CD4-positive, alpha-beta memory T cell (primary cell): ENCODE results near the gene TMEM204. TPM values are rescaled to one million over a fixed set of nuclear protein-coding genes. Genes with fewer than 3 reads are reported as not detected.

ENCODE experiments used
- CTCF ChIA-PET: fragments of 350-600 bp; sonication (Branson Sonifier 250); formaldehyde crosslinking; loops from one replicate; lab custom pipeline; 2021; ENCODE audit warnings: inconsistent platforms; ENCODE audit not compliant: partially characterized antibody; lab: Charles Lee
- POLR2A ChIA-PET: fragments of 350-600 bp; sonication (Branson Sonifier 250); formaldehyde crosslinking; loops from one replicate; lab custom pipeline; 2021; ENCODE audit not compliant: partially characterized antibody; lab: Charles Lee
- DNase-seq, 5 donors: peaks; one replicate each; pipeline versions ENCODE4 v3.0.0 to v3.0.0-alpha.2; 2020 to 2022; ENCODE audit warnings: mixed read lengths in 1 of 5
- H3K27ac ChIP-seq: one replicate; pipeline ENCODE4 v1.7.0; 2013; ENCODE audit warnings: low read depth, low read length
- H3K27me3 ChIP-seq: 2 replicates; pipeline ENCODE4 v1.7.0; 2013; ENCODE audit warnings: mild to moderate bottlenecking, low read length, moderate library complexity; ENCODE audit not compliant: insufficient read depth
- H3K36me3 ChIP-seq: 2 replicates; pipeline ENCODE4 v1.7.0; 2013; ENCODE audit warnings: mild to moderate bottlenecking, low read length, moderate library complexity; ENCODE audit not compliant: insufficient read depth
- H3K4me1 ChIP-seq: 2 replicates; pipeline ENCODE4 v1.7.0; 2013; ENCODE audit warnings: mild to moderate bottlenecking, low read length, moderate library complexity; ENCODE audit not compliant: insufficient read depth
- H3K4me3 ChIP-seq, 2 donors: one replicate each; pipeline ENCODE4 v1.7.0; 2013; ENCODE audit warnings: low read length in 2 of 2, mild to moderate bottlenecking in 1 of 2
- H3K9me3 ChIP-seq, 2 donors: one replicate each; pipeline ENCODE4 v1.7.0; 2013; ENCODE audit warnings: low read length in 2 of 2, control low read depth in 1 of 2; ENCODE audit not compliant: control insufficient read depth in 1 of 2
- H3K27ac Mint-ChIP-seq, 7 donors: one replicate each; pipeline ENCODE4 v1.8.0; 2020 to 2021; ENCODE audit warnings: mixed read lengths in 7 of 7, mild to moderate bottlenecking in 6 of 7, inconsistent platforms in 3 of 7, moderate library complexity in 3 of 7
- H3K27me3 Mint-ChIP-seq, 2 donors: one replicate each; pipeline ENCODE4 v1.8.0; 2020 to 2021; ENCODE audit warnings: mixed read lengths in 2 of 2
- H3K36me3 Mint-ChIP-seq, 2 donors: one replicate each; pipeline ENCODE4 v1.8.0; 2020 to 2021; ENCODE audit warnings: mixed read lengths in 2 of 2, inconsistent platforms in 1 of 2, mild to moderate bottlenecking in 1 of 2
- H3K4me1 Mint-ChIP-seq, 4 donors: one replicate each; pipeline ENCODE4 v1.8.0; 2020 to 2021; ENCODE audit warnings: mixed read lengths in 4 of 4, mild to moderate bottlenecking in 1 of 4
- H3K4me3 Mint-ChIP-seq, 8 donors: one replicate each; pipeline ENCODE4 v1.8.0; 2020 to 2021; ENCODE audit warnings: mixed read lengths in 8 of 8, mild to moderate bottlenecking in 7 of 8, moderate library complexity in 6 of 8, inconsistent platforms in 3 of 8
- H3K9me3 Mint-ChIP-seq, 8 donors: one replicate each; pipeline ENCODE4 v1.8.0; 2020 to 2021; ENCODE audit warnings: mixed read lengths in 8 of 8, mild to moderate bottlenecking in 5 of 8, inconsistent platforms in 3 of 8, moderate library complexity in 1 of 8
- intact Hi-C: fragments of 100-400 bp; cut with micrococcal nuclease; formaldehyde crosslinking; loops from one replicate; pipeline ENCODE4 v1.15.1; 2023
- polyA plus RNA-seq, 2 donors: library from polyadenylated mRNA; unstranded; fragments of 300-500 nt; fragmentation: Illumina TruSeq; gene quantifications; one replicate each; pipeline ENCODE4 v1.2.3, GENCODE V29; 2021
- total RNA-seq, 2 experiments: library from RNA; stranded (reverse); gene quantifications; one replicate each; pipeline ENCODE4 v1.2.3, GENCODE V29; 2021

TMEM204 gene
- total and polyA plus RNA-seq, 4 experiments from 2014 or later: 95.9 to 125 (median 111) TPM

- Mint-ChIP-seq H3K36me3 (peaks cover 18 to 23% of the 10 kb centered on the region in 2 donors), H3K4me1 (peaks cover 0 to 9% (median 3%) of the 10 kb centered on the region in 4 donors), H3K27me3 (no peaks in the 10 kb centered on the region), H3K9me3 (no peaks in the 10 kb centered on the region), H3K27ac (no peak overlapping the region), H3K4me3 (no peak overlapping the region)
- ChIA-PET POLR2A (no interaction called here), CTCF (no interaction called here)
- Histone ChIP-seq H3K9me3 (no peaks in the 10 kb centered on the region), H3K4me3 (no peak overlapping the region), H3K4me1 (peaks cover 5% of the 10 kb centered on the region), H3K27me3 (no peaks in the 10 kb centered on the region), H3K27ac (no peak overlapping the region), H3K36me3 (no peaks in the 10 kb centered on the region)
- no peak for DNase-seq
- intact Hi-C loops: loop anchor here (10.0 kb wide), 1 partner anchor 206 kb away; the partner anchor contains the start of gene MAPK8IP3
These were observed 34.4 kb upstream of the TMEM204 start for GRCh38 chr16:1498899-1499676.

GRCh38 chr16:1499756-1500464 lies 33.6 kb upstream of the TMEM204 start:
- H3K27me3 Mint-ChIP-seq: no peaks in the 10 kb centered on the region

GRCh38 chr16:1500465-1501150 lies 32.9 kb upstream of the TMEM204 start:
- H3K9me3 ChIP-seq: no peaks in the 10 kb centered on the region
- POLR2A ChIA-PET: no interaction called here

More at GRCh38 chr16:1499756-1500464, 33.6 kb upstream of the TMEM204 start:
- no peak overlapping the region for H3K27ac ChIP-seq
- Mint-ChIP-seq H3K36me3 (peaks cover 18 to 23% of the 10 kb centered on the region in 2 donors), H3K4me3 (no peak overlapping the region), H3K9me3 (no peaks in the 10 kb centered on the region), H3K27ac (no peak overlapping the region), H3K4me1 (peaks cover 0 to 4% (median under 1%) of the 10 kb centered on the region in 4 donors)
- ChIA-PET POLR2A (no interaction called here), CTCF (no interaction called here)
- H3K36me3 ChIP-seq: no peaks in the 10 kb centered on the region
- no peaks in the 10 kb centered on the region for H3K4me1 ChIP-seq
- intact Hi-C loops: loop anchor here (10.0 kb wide), 1 partner anchor 205 kb away; the partner anchor contains the start of gene MAPK8IP3
- no peaks in the 10 kb centered on the region for H3K27me3 ChIP-seq
- no peaks in the 10 kb centered on the region for H3K9me3 ChIP-seq
- no peak overlapping the region for H3K4me3 ChIP-seq
- DNase-seq: no peak

GRCh38 chr16:1501630-1502029 lies 31.8 kb upstream of the TMEM204 start:
- Mint-ChIP-seq H3K27ac (no peak overlapping the region), H3K36me3 (peaks cover 18 to 22% of the 10 kb centered on the region in 2 donors), H3K4me3 (no peak overlapping the region), H3K9me3 (no peaks in the 10 kb centered on the region), H3K4me1 (peaks cover 0 to 2% (median under 1%) of the 10 kb centered on the region in 4 donors), H3K27me3 (no peaks in the 10 kb centered on the region)
- ChIA-PET POLR2A (no interaction called here), CTCF (no interaction called here)
- no peaks in the 10 kb centered on the region for H3K27me3 ChIP-seq
- intact Hi-C loops: no loop called here
- no peaks in the 10 kb centered on the region for H3K36me3 ChIP-seq
- no peak for DNase-seq
- no peak overlapping the region for H3K27ac ChIP-seq
- no peak overlapping the region for H3K4me3 ChIP-seq
- H3K9me3 ChIP-seq: no peaks in the 10 kb centered on the region
- H3K4me1 ChIP-seq: no peaks in the 10 kb centered on the region

More at GRCh38 chr16:1500465-1501150, 32.9 kb upstream of the TMEM204 start:
- Histone ChIP-seq H3K4me3 (no peak overlapping the region), H3K36me3 (no peaks in the 10 kb centered on the region), H3K27ac (no peak overlapping the region), H3K27me3 (no peaks in the 10 kb centered on the region), H3K4me1 (no peaks in the 10 kb centered on the region)
- intact Hi-C loops: no loop called here
- CTCF ChIA-PET: no interaction called here
- no peaks in the 10 kb centered on the region for H3K27me3 Mint-ChIP-seq
- H3K4me1 Mint-ChIP-seq: peaks cover 0 to 4% (median 0%) of the 10 kb centered on the region in 4 donors
- H3K4me3 Mint-ChIP-seq: no peak overlapping the region
- peaks cover 18 to 23% of the 10 kb centered on the region in 2 donors for H3K36me3 Mint-ChIP-seq
- no peaks in the 10 kb centered on the region for H3K9me3 Mint-ChIP-seq
- DNase-seq: no peak
- H3K27ac Mint-ChIP-seq: no peak overlapping the region

- H3K27me3 Mint-ChIP-seq: no peaks in the 10 kb centered on the region
- peak overlapping the region in 1 of 7 donors; percentile 54 for H3K27ac Mint-ChIP-seq
- no peaks in the 10 kb centered on the region for H3K9me3 Mint-ChIP-seq
- peaks cover 0 to 2% (median 0%) of the 10 kb centered on the region in 4 donors for H3K4me1 Mint-ChIP-seq
- peaks cover 18 to 19% of the 10 kb centered on the region in 2 donors for H3K36me3 Mint-ChIP-seq
- Histone ChIP-seq H3K27me3 (no peaks in the 10 kb centered on the region), H3K9me3 (no peaks in the 10 kb centered on the region), H3K36me3 (no peaks in the 10 kb centered on the region), H3K4me3 (no peak overlapping the region), H3K4me1 (no peaks in the 10 kb centered on the region), H3K27ac (no peak overlapping the region)
- intact Hi-C loops: no loop called here
- DNase-seq: no peak
- CTCF ChIA-PET: interaction anchor here (1.2 kb wide), 1 partner anchor 9 kb away, joined by 4 read pairs; the partner anchor contains the start of gene TELO2
- H3K4me3 Mint-ChIP-seq: no peak overlapping the region
- POLR2A ChIA-PET: no interaction called here
These were observed 31.1 kb upstream of the TMEM204 start for GRCh38 chr16:1502092-1503004.

GRCh38 chr16:1503110-1503955 lies 30.1 kb upstream of the TMEM204 start:
- no peaks in the 10 kb centered on the region for H3K9me3 Mint-ChIP-seq
- CTCF ChIA-PET: interaction anchor here (1.2 kb wide), 1 partner anchor 10 kb away, joined by 4 read pairs; the partner anchor contains the start of gene TELO2
- DNase-seq: no peak
- Histone ChIP-seq H3K4me1 (no peaks in the 10 kb centered on the region), H3K4me3 (no peak overlapping the region), H3K27me3 (no peaks in the 10 kb centered on the region), H3K27ac (no peak overlapping the region), H3K9me3 (no peaks in the 10 kb centered on the region), H3K36me3 (no peaks in the 10 kb centered on the region)
- peak overlapping the region in 1 of 7 donors; percentile 54 for H3K27ac Mint-ChIP-seq
- intact Hi-C loops: no loop called here
- H3K36me3 Mint-ChIP-seq: peaks cover 13 to 20% of the 10 kb centered on the region in 2 donors
- no peaks in the 10 kb centered on the region for H3K27me3 Mint-ChIP-seq
- POLR2A ChIA-PET: no interaction called here
- peaks cover 0 to 2% (median 0%) of the 10 kb centered on the region in 4 donors for H3K4me1 Mint-ChIP-seq
- H3K4me3 Mint-ChIP-seq: no peak overlapping the region
